ENCODE measurements around the gene PLA2G12B.

DNA sequence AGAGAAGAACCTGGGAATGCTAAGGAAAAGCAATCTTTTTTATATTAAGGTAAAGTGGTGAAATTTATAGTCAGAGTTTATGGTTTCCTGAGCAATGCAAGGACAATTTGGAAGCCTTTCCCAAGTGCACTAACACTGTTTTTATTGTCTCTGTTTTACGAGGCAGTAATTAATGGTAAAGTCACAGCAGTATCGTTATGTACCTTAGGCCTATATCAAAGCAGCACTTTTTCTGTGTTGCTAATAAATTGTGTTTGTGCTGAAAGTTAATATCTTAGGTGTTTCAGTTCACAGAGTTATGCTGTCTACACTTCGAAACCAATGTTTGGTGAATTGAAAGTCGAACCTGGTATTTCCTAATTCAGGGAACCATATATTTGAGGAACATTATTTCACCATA is 41.9 kb downstream of the PLA2G12B start:
- TF ChIP-seq, protein P1, sequence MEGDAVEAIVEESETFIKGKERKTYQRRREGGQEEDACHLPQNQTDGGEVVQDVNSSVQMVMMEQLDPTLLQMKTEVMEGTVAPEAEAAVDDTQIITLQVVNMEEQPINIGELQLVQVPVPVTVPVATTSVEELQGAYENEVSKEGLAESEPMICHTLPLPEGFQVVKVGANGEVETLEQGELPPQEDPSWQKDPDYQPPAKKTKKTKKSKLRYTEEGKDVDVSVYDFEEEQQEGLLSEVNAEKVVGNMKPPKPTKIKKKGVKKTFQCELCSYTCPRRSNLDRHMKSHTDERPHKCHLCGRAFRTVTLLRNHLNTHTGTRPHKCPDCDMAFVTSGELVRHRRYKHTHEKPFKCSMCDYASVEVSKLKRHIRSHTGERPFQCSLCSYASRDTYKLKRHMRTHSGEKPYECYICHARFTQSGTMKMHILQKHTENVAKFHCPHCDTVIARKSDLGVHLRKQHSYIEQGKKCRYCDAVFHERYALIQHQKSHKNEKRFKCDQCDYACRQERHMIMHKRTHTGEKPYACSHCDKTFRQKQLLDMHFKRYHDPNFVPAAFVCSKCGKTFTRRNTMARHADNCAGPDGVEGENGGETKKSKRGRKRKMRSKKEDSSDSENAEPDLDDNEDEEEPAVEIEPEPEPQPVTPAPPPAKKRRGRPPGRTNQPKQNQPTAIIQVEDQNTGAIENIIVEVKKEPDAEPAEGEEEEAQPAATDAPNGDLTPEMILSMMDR (IDR thresholded peaks at IDR 0.05; ENCODE audit: insufficient read depth, low read length), result no peak
- TF ChIP-seq POLR2AphosphoS5 (IDR thresholded peaks at IDR 0.05; ENCODE audit: low read depth) (no peak), GABPA (IDR thresholded peaks at IDR 0.05; ENCODE audit: low read depth) (no peak), REST (IDR thresholded peaks at IDR 0.05; ENCODE audit: insufficient replicate concordance, low read depth) (no peak)

All from HL-60 (cell line).